ENCODE results near the gene PRKCQ.

PRKCQ gene

GRCh38 chr10:6593241-6593671, 13.2 kb upstream of the PRKCQ start:
- DNase-seq (ENCODE audit: extremely low spot score) = no peak
- TF ChIP-seq HDGF (IDR thresholded peaks at IDR 0.05; ENCODE audit: borderline replicate concordance) (no peak), L3MBTL2 (conservative IDR thresholded peaks at IDR 0.05) (no peak), SUZ12 (IDR thresholded peaks at IDR 0.05) (no peak), ELF4 (IDR thresholded peaks at IDR 0.05) (no peak), LEF1 (IDR thresholded peaks at IDR 0.05; ENCODE audit: borderline replicate concordance) (no peak), FOXM1 (IDR thresholded peaks at IDR 0.05; ENCODE audit: borderline replicate concordance) (no peak), NFRKB (IDR thresholded peaks at IDR 0.05) (no peak), BHLHE40 (IDR thresholded peaks at IDR 0.05; ENCODE audit: borderline replicate concordance) (no peak), CTBP1 (IDR thresholded peaks at IDR 0.05; ENCODE audit: borderline replicate concordance) (no peak), SP1 (IDR thresholded peaks at IDR 0.05) (no peak), ARNT (IDR thresholded peaks at IDR 0.05) (no peak), ZNF384 (IDR thresholded peaks at IDR 0.05) (no peak), FOXK2 (IDR thresholded peaks at IDR 0.05) (no peak), FOXA1 (IDR thresholded peaks at IDR 0.05) (no peak), TARDBP (IDR thresholded peaks at IDR 0.05) (no peak)
- TF ChIP-seq, protein P1, sequence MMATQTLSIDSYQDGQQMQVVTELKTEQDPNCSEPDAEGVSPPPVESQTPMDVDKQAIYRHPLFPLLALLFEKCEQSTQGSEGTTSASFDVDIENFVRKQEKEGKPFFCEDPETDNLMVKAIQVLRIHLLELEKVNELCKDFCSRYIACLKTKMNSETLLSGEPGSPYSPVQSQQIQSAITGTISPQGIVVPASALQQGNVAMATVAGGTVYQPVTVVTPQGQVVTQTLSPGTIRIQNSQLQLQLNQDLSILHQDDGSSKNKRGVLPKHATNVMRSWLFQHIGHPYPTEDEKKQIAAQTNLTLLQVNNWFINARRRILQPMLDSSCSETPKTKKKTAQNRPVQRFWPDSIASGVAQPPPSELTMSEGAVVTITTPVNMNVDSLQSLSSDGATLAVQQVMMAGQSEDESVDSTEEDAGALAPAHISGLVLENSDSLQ (IDR thresholded peaks at IDR 0.05) = no peak
- ChIA-PET CTCF (interaction anchor here (0.6 kb wide), 1 partner anchor 138 kb away, joined by 3 read pairs; no protein-coding TSS in a partner anchor), POLR2A (interaction anchor here (0.8 kb wide), 1 partner anchor 30 kb away, joined by 3 read pairs; no protein-coding TSS in a partner anchor)

GRCh38 chr10:6592080-6592479, 12.0 kb upstream of the PRKCQ start:
- TF ChIP-seq, protein P1 (IDR thresholded peaks at IDR 0.05) = no peak
- TF ChIP-seq FOXK2 (IDR thresholded peaks at IDR 0.05) (no peak), BHLHE40 (IDR thresholded peaks at IDR 0.05; ENCODE audit: borderline replicate concordance) (no peak), NFRKB (IDR thresholded peaks at IDR 0.05) (no peak), SP1 (IDR thresholded peaks at IDR 0.05) (no peak), ZNF384 (IDR thresholded peaks at IDR 0.05) (no peak)
- ChIA-PET CTCF (no interaction called here), POLR2A (no interaction called here)
- DNase-seq (ENCODE audit: extremely low spot score) = no peak

DNA sequence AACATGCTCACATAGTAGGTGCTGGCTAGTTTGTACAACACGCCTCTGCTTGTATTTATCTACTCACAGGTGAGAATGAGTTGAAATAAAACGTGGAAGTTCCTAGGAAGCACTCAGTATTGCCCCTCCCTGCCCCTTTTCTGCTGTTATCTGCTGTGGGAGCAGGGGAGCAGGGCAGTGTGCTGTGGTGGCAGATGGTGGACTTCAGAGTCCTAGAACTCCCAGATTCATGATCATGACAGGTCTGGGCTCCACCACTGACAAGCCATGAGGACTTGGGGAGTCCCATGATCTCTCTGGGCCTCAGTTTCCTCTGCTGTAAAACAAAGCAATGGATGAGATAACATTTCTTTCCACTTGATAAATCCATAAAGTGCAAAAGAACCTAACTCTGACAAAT, 11.6 kb upstream of the PRKCQ start:
- TF ChIP-seq ZNF384 (IDR thresholded peaks at IDR 0.05) (no peak), ARNT (IDR thresholded peaks at IDR 0.05) (no peak), FOXA1 (IDR thresholded peaks at IDR 0.05) (no peak), CTBP1 (IDR thresholded peaks at IDR 0.05; ENCODE audit: borderline replicate concordance) (no peak), LEF1 (IDR thresholded peaks at IDR 0.05; ENCODE audit: borderline replicate concordance) (no peak), L3MBTL2 (conservative IDR thresholded peaks at IDR 0.05) (no peak), FOXM1 (IDR thresholded peaks at IDR 0.05; ENCODE audit: borderline replicate concordance) (no peak), TARDBP (IDR thresholded peaks at IDR 0.05) (no peak), BHLHE40 (IDR thresholded peaks at IDR 0.05; ENCODE audit: borderline replicate concordance) (no peak), NFRKB (IDR thresholded peaks at IDR 0.05) (no peak), ELF4 (IDR thresholded peaks at IDR 0.05) (no peak)
- TF ChIP-seq, protein P1 (IDR thresholded peaks at IDR 0.05) = no peak
- no peak for DNase-seq (ENCODE audit: extremely low spot score)
- ChIA-PET POLR2A (no interaction called here), CTCF (no interaction called here)

- TF ChIP-seq ARNT (IDR thresholded peaks at IDR 0.05) (no peak), TARDBP (IDR thresholded peaks at IDR 0.05) (no peak), SUZ12 (IDR thresholded peaks at IDR 0.05) (no peak), FOXK2 (IDR thresholded peaks at IDR 0.05) (no peak), CTBP1 (IDR thresholded peaks at IDR 0.05; ENCODE audit: borderline replicate concordance) (no peak), HDGF (IDR thresholded peaks at IDR 0.05; ENCODE audit: borderline replicate concordance) (no peak), L3MBTL2 (conservative IDR thresholded peaks at IDR 0.05) (no peak), LEF1 (IDR thresholded peaks at IDR 0.05; ENCODE audit: borderline replicate concordance) (no peak), NFRKB (IDR thresholded peaks at IDR 0.05) (no peak), FOXM1 (IDR thresholded peaks at IDR 0.05; ENCODE audit: borderline replicate concordance) (no peak), ELF4 (IDR thresholded peaks at IDR 0.05) (no peak), FOXA1 (IDR thresholded peaks at IDR 0.05) (no peak), ZNF384 (IDR thresholded peaks at IDR 0.05) (no peak), BHLHE40 (IDR thresholded peaks at IDR 0.05; ENCODE audit: borderline replicate concordance) (no peak)
- TF ChIP-seq, protein P1 (IDR thresholded peaks at IDR 0.05) = no peak
- DNase-seq (ENCODE audit: extremely low spot score) = no peak
- ChIA-PET CTCF (no interaction called here), POLR2A (no interaction called here)
Measured at GRCh38 chr10:6590100-6590499, 10.0 kb upstream of the PRKCQ start.

GRCh38 chr10:6589287-6590094, 9.4 kb upstream of the PRKCQ start:
- DNase-seq (ENCODE audit: extremely low spot score) = no peak
- ChIA-PET CTCF (no interaction called here), POLR2A (no interaction called here)
- TF ChIP-seq TARDBP (IDR thresholded peaks at IDR 0.05) (no peak), ARNT (IDR thresholded peaks at IDR 0.05) (no peak)

- TF ChIP-seq SP1 (IDR thresholded peaks at IDR 0.05) (no peak), FOXK2 (IDR thresholded peaks at IDR 0.05) (no peak), BHLHE40 (IDR thresholded peaks at IDR 0.05; ENCODE audit: borderline replicate concordance) (no peak), FOXM1 (IDR thresholded peaks at IDR 0.05; ENCODE audit: borderline replicate concordance) (no peak), ELF4 (IDR thresholded peaks at IDR 0.05) (no peak), L3MBTL2 (conservative IDR thresholded peaks at IDR 0.05) (no peak)
- CTCF ChIA-PET = no interaction called here
- no peak for DNase-seq (ENCODE audit: extremely low spot score)
- POLR2A ChIA-PET = no interaction called here
Measured at GRCh38 chr10:6588845-6589244, 8.8 kb upstream of the PRKCQ start.

Measured in HEK293T (cell line).